Activated B cell treated with CpG ODN at 0.5 μM for 24 hours (primary cell): ENCODE measurements around the gene SPECC1L. TPM values are rescaled to one million over a fixed set of nuclear protein-coding genes. Genes with fewer than 3 reads are reported as not detected.
A peak's percentile ranks its signal among the peaks of the same experiment; 100 is the strongest.

Source experiments
- ATAC-seq: fragments of 200-7000 bp; cut with Tn5 transposase; one replicate; pipeline ENCODE4 v1.10.0; 2021; ENCODE audit warnings: low read depth, mild to moderate bottlenecking, moderate library complexity
- CTCF ChIA-PET: fragments of 350-600 bp; sonication (Branson Sonifier 250); formaldehyde crosslinking; loops from one replicate; lab custom pipeline; 2021; ENCODE audit warnings: antibody characterized with exemption; lab: Charles Lee
- POLR2A ChIA-PET: fragments of 350-600 bp; sonication (Branson Sonifier 250); formaldehyde crosslinking; loops from one replicate; lab custom pipeline; 2021; ENCODE audit warnings: antibody characterized with exemption; lab: Charles Lee
- DNase-seq: peaks from one replicate; pipeline ENCODE4 v3.0.0; 2022
- H3K27ac Mint-ChIP-seq: one replicate; pipeline ENCODE4 v1.8.0; 2020; ENCODE audit warnings: mixed read lengths
- H3K27me3 Mint-ChIP-seq: one replicate; pipeline ENCODE4 v1.8.0; 2021; ENCODE audit warnings: mixed read lengths
- H3K36me3 Mint-ChIP-seq: one replicate; pipeline ENCODE4 v1.8.0; 2021; ENCODE audit warnings: low read depth, mixed read lengths
- H3K4me1 Mint-ChIP-seq: one replicate; pipeline ENCODE4 v1.8.0; 2021; ENCODE audit warnings: mixed read lengths
- H3K4me3 Mint-ChIP-seq: one replicate; pipeline ENCODE4 v1.8.0; 2020; ENCODE audit warnings: mild to moderate bottlenecking, mixed read lengths
- H3K9me3 Mint-ChIP-seq: one replicate; pipeline ENCODE4 v1.8.0; 2020; ENCODE audit warnings: mixed read lengths
- CTCF ChIP-seq: fragments of 200-600 bp; IDR thresholded peaks from one replicate; pipeline ENCODE4 v1.8.0; 2022; ENCODE audit warnings: antibody characterized with exemption, mild to moderate bottlenecking
- intact Hi-C: fragments of 100-400 bp; cut with micrococcal nuclease; formaldehyde crosslinking; loops from one replicate; pipeline ENCODE4 v1.15.1; 2024
- total RNA-seq: library from RNA; stranded (reverse); gene quantifications from 2 replicates; pipeline ENCODE4 v1.2.3, GENCODE V29; 2022

SPECC1L gene
- total RNA-seq, 1 donor from 2014 or later: 59.0 TPM

GRCh38 chr22:24427500-24428164 is 157.0 kb downstream of the SPECC1L start, which contains the start of gene ADORA2A:
Gene ADORA2A (plus strand): TSS chr22:24427599. CDS start chr22:24433405, 5,806 bp downstream.
- Mint-ChIP-seq H3K9me3 (no peaks in the 10 kb centered on the region), H3K27ac (peak within 1 kb of the TSS; percentile 89), H3K4me3 (peak within 1 kb of the TSS; percentile 83), H3K27me3 (no peaks in the 10 kb centered on the region), H3K4me1 (peaks cover 79% of the 10 kb centered on the region), H3K36me3 (peaks cover 6% of the 10 kb centered on the region)
- ChIA-PET POLR2A (interaction anchor here (0.6 to 7.8 kb wide), 14 partner anchors 8 to 127 kb away, joined by 3 to 154 read pairs (median 4); partner anchors contain the start of gene GUCD1), CTCF (interaction anchor here (0.6 to 4.2 kb wide), 4 partner anchors 8 to 98 kb away, joined by 3 to 15 read pairs (median 6); no protein-coding TSS in a partner anchor)
- DNase-seq (peak; percentile 80), ATAC-seq (peak; percentile 69)
- TF ChIP-seq CTCF: no peak
- intact Hi-C loops: no loop called here

- Mint-ChIP-seq H3K36me3 (peaks cover 9% of the 10 kb centered on the region), H3K27ac (peak overlapping the region; percentile 89), H3K4me1 (peaks cover 89% of the 10 kb centered on the region), H3K27me3 (no peaks in the 10 kb centered on the region), H3K9me3 (no peaks in the 10 kb centered on the region), H3K4me3 (peak overlapping the region; percentile 83)
- TF ChIP-seq CTCF: no peak
- DNase-seq (no peak), ATAC-seq (no peak)
- ChIA-PET CTCF (interaction anchor here (0.9 to 4.2 kb wide), 4 partner anchors 9 to 74 kb away, joined by 4 to 15 read pairs (median 8); no protein-coding TSS in a partner anchor), POLR2A (interaction anchor here (0.6 to 7.8 kb wide), 8 partner anchors 7 to 126 kb away, joined by 3 to 154 read pairs (median 6); partner anchors contain the start of gene GUCD1)
- intact Hi-C loops: no loop called here
Observed at GRCh38 chr22:24428751-24429410, 158.2 kb downstream of the SPECC1L start.

- no peak for TF ChIP-seq CTCF
- DNase-seq (no peak), ATAC-seq (no peak)
- ChIA-PET POLR2A (interaction anchor here (0.6 to 1.7 kb wide), 3 partner anchors 9 to 125 kb away, joined by 3 to 6 read pairs (median 6); partner anchors contain the start of gene GUCD1), CTCF (interaction anchor here (0.9 to 1.2 kb wide), 3 partner anchors 8 to 92 kb away, joined by 3 to 5 read pairs (median 4); no protein-coding TSS in a partner anchor)
- peaks cover 11% of the 10 kb centered on the region for H3K36me3 Mint-ChIP-seq
- H3K4me1 Mint-ChIP-seq: peaks cover 95% of the 10 kb centered on the region
- H3K4me3 Mint-ChIP-seq: peak overlapping the region; percentile 83
- peak overlapping the region; percentile 89 for H3K27ac Mint-ChIP-seq
- intact Hi-C loops: loop anchor here (5.0 to 10.0 kb wide), 5 partner anchors 155 to 1287 kb away; partner anchors contain the start of genes DERL3, RSPH14, SPECC1L and VPREB3
- no peaks in the 10 kb centered on the region for H3K9me3 Mint-ChIP-seq
- no peaks in the 10 kb centered on the region for H3K27me3 Mint-ChIP-seq
Observed at GRCh38 chr22:24429411-24430365, 159.1 kb downstream of the SPECC1L start.

DNA sequence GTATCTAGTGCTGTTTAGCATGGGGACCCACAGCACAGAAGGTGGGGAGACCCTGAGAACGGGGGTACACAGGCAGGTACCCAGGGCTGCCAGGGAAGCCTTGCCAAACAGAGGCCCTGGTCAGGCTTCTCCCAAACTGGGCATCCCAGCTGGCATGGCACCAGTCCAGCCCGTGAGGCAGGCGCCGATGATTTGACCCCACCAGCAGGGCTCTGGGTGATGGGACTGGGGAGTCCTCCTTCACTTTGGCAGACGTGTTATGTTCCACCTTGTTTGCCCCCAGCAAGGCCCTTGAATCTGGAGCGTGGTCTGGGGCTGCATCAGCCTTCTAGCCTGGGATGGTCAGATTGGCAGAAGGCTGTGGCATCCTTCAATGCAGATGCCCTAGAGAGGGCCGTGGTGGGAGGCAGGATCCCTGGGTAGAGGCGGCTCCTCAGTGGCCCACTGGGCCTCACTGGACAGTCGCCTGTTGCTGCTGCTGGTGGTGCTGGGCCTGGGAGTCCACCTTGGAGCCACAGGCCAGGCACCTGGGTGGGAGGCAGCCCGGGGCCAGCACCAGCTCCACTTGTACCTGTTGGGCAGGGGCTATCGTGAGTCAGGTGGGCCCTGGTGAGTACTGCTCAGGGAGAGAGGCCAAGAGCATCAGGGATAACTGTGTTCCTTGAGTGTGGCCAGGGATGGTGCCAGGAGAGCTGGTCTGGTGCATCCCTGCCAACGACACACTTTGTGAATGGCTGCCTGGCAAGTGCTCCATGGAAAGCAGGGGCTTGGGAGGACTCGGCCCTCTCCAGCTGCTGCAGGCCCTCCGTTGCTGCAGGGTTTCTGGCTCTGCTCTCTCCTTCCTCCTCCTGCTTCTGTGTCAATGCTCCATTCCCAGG is 160.0 kb downstream of the SPECC1L start:
- ATAC-seq (no peak), DNase-seq (no peak)
- no peak for TF ChIP-seq CTCF
- no peaks in the 10 kb centered on the region for H3K9me3 Mint-ChIP-seq
- H3K4me1 Mint-ChIP-seq: peaks cover 99% of the 10 kb centered on the region
- no peak overlapping the region for H3K4me3 Mint-ChIP-seq
- peaks cover 14% of the 10 kb centered on the region for H3K36me3 Mint-ChIP-seq
- ChIA-PET CTCF (interaction anchor here (1.1 to 1.2 kb wide), 2 partner anchors 72 to 91 kb away, joined by 3 to 4 read pairs; no protein-coding TSS in a partner anchor), POLR2A (interaction anchor here (1.2 to 4.9 kb wide), 3 partner anchors 8 to 124 kb away, joined by 6 to 36 read pairs (median 6); partner anchors contain the start of gene GUCD1)
- intact Hi-C loops: loop anchor here (5.0 to 10.0 kb wide), 5 partner anchors 156 to 1288 kb away; partner anchors contain the start of genes DERL3, RSPH14, SPECC1L and VPREB3
- H3K27ac Mint-ChIP-seq: peak overlapping the region; percentile 42
- H3K27me3 Mint-ChIP-seq: no peaks in the 10 kb centered on the region
